SK-N-SH treated with all-trans-retinoic acid at 6 μM for 48 hours (cell line): ENCODE data around the gene ADAMTS4.

Source experiments
- ATAC-seq: fragments of 200-7000 bp; cut with Tn5 transposase; 3 replicates; pipeline ENCODE4 v1.9.1; 2020; ENCODE audit warnings: mild to moderate bottlenecking, moderate library complexity
- BACH2 ChIP-seq: fragments of 250-450 bp; sonication (Bioruptor Pico); IDR thresholded peaks from 2 replicates; pipeline ENCODE4 v1.9.0; 2021; ENCODE audit warnings: mild to moderate bottlenecking, borderline replicate concordance
- CSDC2 ChIP-seq: fragments of 250-450 bp; sonication (Bioruptor Pico); IDR thresholded peaks from 2 replicates; pipeline ENCODE4 v1.5.0; 2020; ENCODE audit warnings: mild to moderate bottlenecking, moderate library complexity
- ESRRG ChIP-seq: fragments of 250-450 bp; sonication (Bioruptor Pico); IDR thresholded peaks from 2 replicates; pipeline ENCODE4 v1.6.1; 2021; ENCODE audit warnings: mild to moderate bottlenecking
- ISL1 ChIP-seq: fragments of 250-450 bp; sonication (Bioruptor Pico); IDR thresholded peaks from 2 replicates; pipeline ENCODE4 v2.1.2; 2022; ENCODE audit warnings: mild to moderate bottlenecking, moderate library complexity
- PPARA ChIP-seq: fragments of 250-450 bp; sonication (Bioruptor Pico); IDR thresholded peaks from 2 replicates; pipeline ENCODE4 v1.5.0; 2020; ENCODE audit warnings: mild to moderate bottlenecking, borderline replicate concordance
- RARB ChIP-seq: fragments of 250-450 bp; sonication (Bioruptor Pico); IDR thresholded peaks from 2 replicates; pipeline ENCODE4 v1.8.0; 2021; ENCODE audit warnings: mild to moderate bottlenecking, moderate library complexity
- SNAI2 ChIP-seq: fragments of 250-450 bp; sonication (Bioruptor Pico); IDR thresholded peaks from 2 replicates; pipeline ENCODE4 v1.5.0; 2020; ENCODE audit warnings: mild to moderate bottlenecking, moderate library complexity
- TCF4 ChIP-seq: fragments of 250-450 bp; sonication (Bioruptor Pico); IDR thresholded peaks from 2 replicates; pipeline ENCODE4 v1.8.0; 2021; ENCODE audit warnings: mild to moderate bottlenecking, moderate library complexity, borderline replicate concordance
- TOX ChIP-seq: fragments of 250-450 bp; sonication (Bioruptor Pico); IDR thresholded peaks from 2 replicates; pipeline ENCODE4 v1.8.0; 2021; ENCODE audit warnings: mild to moderate bottlenecking, moderate library complexity, borderline replicate concordance
- ZC3H10 ChIP-seq: fragments of 250-450 bp; sonication (Bioruptor Pico); IDR thresholded peaks from 2 replicates; pipeline ENCODE4 v1.5.1; 2021; ENCODE audit warnings: mild to moderate bottlenecking, moderate library complexity
- ZFP30 ChIP-seq: fragments of 450-650 bp; formaldehyde crosslinking; IDR thresholded peaks from 2 replicates; pipeline ENCODE4 v1.5.0; 2022; ENCODE audit warnings: mild to moderate bottlenecking, moderate library complexity
- ZNF565 ChIP-seq: fragments of 450-650 bp; formaldehyde crosslinking; conservative IDR thresholded peaks from 2 replicates; pipeline ENCODE4 v1.5.0; 2020; ENCODE audit warnings: low read depth, mild to moderate bottlenecking, moderate library complexity
- ZNF70 ChIP-seq: fragments of 450-650 bp; formaldehyde crosslinking; IDR thresholded peaks from 2 replicates; pipeline ENCODE4 v1.5.0; 2020; ENCODE audit warnings: mild to moderate bottlenecking, moderate library complexity
- ZNF8 ChIP-seq: fragments of 450-650 bp; formaldehyde crosslinking; IDR thresholded peaks from 2 replicates; pipeline ENCODE4 v1.5.0; 2020; ENCODE audit warnings: mild to moderate bottlenecking, moderate library complexity
- TF ChIP-seq, protein P1 (sequence below): fragments of 250-450 bp; sonication (Bioruptor Pico); IDR thresholded peaks from 2 replicates; pipeline ENCODE4 v1.8.0; 2020; ENCODE audit warnings: mild to moderate bottlenecking, moderate library complexity, borderline replicate concordance
- TF ChIP-seq, protein P2 (sequence below): fragments of 250-450 bp; sonication (Bioruptor Pico); IDR thresholded peaks from 2 replicates; pipeline ENCODE4 v1.5.1; 2021; ENCODE audit warnings: mild to moderate bottlenecking, moderate library complexity
- TF ChIP-seq, protein P3 (sequence below): fragments of 250-450 bp; sonication (Bioruptor Pico); IDR thresholded peaks from 2 replicates; pipeline ENCODE4 v1.5.0; 2020; ENCODE audit warnings: mild to moderate bottlenecking, moderate library complexity
- TF ChIP-seq, protein P4 (sequence below): fragments of 250-450 bp; sonication (Bioruptor Pico); IDR thresholded peaks from 2 replicates; pipeline ENCODE4 v1.5.1; 2020; ENCODE audit warnings: low read depth, mild to moderate bottlenecking, moderate library complexity
- TF ChIP-seq, protein P5 (sequence below): fragments of 250-450 bp; sonication (Bioruptor Pico); IDR thresholded peaks from 2 replicates; pipeline ENCODE4 v1.8.0; 2021; ENCODE audit warnings: low read depth, mild to moderate bottlenecking, moderate library complexity, borderline replicate concordance

The ADAMTS4 gene

DNA sequence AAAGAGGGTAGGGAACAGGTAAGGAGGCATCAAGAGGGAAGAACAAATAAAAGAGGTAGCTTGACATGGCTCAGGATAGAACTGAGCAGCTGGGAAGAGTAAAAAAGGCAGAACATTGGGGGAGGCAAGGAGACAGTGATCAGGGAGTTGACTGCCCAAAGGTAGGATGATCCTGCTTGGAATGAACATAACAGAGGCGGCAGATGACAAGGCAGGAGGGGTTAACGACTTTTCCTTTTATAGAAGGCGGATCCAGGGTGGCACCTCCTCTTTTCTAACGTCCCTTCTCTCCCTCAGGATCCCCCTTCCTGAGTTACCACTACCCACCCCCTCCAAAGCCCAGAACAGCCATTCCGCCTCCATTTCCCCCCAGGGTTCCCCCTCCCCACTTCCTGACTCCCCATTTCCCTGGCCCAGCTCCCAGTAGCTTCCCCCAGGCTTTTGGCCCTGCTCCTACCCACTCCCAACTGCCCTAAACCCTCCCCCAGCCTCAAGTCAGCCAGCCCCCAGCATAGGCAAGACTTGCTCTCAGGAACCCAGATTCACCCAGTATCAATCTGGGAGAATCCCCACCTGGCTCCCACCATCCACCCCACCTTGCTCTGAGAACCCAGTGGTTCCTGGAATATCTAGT is 769 bp upstream of the ADAMTS4 start:
- ATAC-seq = no peak
- TF ChIP-seq, protein P1, sequence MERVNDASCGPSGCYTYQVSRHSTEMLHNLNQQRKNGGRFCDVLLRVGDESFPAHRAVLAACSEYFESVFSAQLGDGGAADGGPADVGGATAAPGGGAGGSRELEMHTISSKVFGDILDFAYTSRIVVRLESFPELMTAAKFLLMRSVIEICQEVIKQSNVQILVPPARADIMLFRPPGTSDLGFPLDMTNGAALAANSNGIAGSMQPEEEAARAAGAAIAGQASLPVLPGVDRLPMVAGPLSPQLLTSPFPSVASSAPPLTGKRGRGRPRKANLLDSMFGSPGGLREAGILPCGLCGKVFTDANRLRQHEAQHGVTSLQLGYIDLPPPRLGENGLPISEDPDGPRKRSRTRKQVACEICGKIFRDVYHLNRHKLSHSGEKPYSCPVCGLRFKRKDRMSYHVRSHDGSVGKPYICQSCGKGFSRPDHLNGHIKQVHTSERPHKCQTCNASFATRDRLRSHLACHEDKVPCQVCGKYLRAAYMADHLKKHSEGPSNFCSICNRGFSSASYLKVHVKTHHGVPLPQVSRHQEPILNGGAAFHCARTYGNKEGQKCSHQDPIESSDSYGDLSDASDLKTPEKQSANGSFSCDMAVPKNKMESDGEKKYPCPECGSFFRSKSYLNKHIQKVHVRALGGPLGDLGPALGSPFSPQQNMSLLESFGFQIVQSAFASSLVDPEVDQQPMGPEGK (CRISPR knock-in tag) = no peak
- TF ChIP-seq TCF4 (no peak), ZNF70 (CRISPR knock-in tag) (no peak), ZNF8 (no peak), CSDC2 (CRISPR knock-in tag) (no peak), RARB (CRISPR knock-in tag) (no peak), BACH2 (no peak), ZFP30 (no peak), TOX (CRISPR knock-in tag) (no peak), ISL1 (no peak), ZNF565 (CRISPR knock-in tag) (no peak), ZC3H10 (no peak), ESRRG (no peak), SNAI2 (CRISPR knock-in tag) (no peak), PPARA (CRISPR knock-in tag) (no peak)
- TF ChIP-seq, protein P2, sequence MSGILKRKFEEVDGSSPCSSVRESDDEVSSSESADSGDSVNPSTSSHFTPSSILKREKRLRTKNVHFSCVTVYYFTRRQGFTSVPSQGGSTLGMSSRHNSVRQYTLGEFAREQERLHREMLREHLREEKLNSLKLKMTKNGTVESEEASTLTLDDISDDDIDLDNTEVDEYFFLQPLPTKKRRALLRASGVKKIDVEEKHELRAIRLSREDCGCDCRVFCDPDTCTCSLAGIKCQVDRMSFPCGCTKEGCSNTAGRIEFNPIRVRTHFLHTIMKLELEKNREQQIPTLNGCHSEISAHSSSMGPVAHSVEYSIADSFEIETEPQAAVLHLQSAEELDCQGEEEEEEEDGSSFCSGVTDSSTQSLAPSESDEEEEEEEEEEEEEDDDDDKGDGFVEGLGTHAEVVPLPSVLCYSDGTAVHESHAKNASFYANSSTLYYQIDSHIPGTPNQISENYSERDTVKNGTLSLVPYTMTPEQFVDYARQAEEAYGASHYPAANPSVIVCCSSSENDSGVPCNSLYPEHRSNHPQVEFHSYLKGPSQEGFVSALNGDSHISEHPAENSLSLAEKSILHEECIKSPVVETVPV = no peak
- TF ChIP-seq, protein P3, sequence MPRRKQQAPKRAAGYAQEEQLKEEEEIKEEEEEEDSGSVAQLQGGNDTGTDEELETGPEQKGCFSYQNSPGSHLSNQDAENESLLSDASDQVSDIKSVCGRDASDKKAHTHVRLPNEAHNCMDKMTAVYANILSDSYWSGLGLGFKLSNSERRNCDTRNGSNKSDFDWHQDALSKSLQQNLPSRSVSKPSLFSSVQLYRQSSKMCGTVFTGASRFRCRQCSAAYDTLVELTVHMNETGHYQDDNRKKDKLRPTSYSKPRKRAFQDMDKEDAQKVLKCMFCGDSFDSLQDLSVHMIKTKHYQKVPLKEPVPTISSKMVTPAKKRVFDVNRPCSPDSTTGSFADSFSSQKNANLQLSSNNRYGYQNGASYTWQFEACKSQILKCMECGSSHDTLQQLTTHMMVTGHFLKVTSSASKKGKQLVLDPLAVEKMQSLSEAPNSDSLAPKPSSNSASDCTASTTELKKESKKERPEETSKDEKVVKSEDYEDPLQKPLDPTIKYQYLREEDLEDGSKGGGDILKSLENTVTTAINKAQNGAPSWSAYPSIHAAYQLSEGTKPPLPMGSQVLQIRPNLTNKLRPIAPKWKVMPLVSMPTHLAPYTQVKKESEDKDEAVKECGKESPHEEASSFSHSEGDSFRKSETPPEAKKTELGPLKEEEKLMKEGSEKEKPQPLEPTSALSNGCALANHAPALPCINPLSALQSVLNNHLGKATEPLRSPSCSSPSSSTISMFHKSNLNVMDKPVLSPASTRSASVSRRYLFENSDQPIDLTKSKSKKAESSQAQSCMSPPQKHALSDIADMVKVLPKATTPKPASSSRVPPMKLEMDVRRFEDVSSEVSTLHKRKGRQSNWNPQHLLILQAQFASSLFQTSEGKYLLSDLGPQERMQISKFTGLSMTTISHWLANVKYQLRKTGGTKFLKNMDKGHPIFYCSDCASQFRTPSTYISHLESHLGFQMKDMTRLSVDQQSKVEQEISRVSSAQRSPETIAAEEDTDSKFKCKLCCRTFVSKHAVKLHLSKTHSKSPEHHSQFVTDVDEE (CRISPR knock-in tag) = no peak
- TF ChIP-seq, protein P4, sequence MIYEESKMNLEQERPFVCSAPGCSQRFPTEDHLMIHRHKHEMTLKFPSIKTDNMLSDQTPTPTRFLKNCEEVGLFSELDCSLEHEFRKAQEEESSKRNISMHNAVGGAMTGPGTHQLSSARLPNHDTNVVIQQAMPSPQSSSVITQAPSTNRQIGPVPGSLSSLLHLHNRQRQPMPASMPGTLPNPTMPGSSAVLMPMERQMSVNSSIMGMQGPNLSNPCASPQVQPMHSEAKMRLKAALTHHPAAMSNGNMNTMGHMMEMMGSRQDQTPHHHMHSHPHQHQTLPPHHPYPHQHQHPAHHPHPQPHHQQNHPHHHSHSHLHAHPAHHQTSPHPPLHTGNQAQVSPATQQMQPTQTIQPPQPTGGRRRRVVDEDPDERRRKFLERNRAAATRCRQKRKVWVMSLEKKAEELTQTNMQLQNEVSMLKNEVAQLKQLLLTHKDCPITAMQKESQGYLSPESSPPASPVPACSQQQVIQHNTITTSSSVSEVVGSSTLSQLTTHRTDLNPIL (CRISPR knock-in tag) = no peak

DNA sequence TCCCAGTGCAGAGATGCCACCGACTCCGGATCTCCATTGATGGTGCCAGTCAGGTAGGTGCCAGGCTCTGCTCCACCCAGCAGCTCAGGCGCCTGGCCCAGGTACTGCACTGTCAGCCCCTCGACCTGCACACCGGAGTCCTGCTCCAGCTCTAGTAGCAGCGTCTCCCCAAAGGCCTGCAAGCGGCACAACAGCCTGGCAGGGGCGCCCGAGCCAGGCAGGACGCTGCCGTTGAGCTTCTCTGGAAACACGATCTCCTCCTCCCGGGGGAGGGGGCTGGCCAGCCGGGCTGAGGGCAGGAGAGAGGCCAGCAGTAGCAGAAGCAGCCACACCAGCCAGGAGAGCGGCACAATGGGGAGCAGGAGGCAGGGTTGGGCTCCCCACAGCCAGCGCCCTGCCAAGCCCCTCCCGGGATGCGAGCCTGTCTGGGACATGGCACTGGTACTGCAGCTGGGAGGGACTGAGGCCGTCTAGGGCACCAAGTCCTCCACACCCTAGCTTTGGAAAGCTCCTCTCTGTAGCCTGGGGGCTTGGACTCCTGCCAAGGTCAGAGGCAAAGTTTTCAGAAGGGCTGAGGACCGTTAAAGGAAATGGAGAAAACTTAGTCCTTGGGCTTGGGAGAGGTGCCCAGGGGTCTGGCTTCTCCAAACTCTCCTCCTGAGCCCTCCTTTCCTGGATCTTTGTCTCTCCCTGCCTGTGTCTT is 509 bp downstream of the ADAMTS4 start:
- no peak for TF ChIP-seq ISL1
- TF ChIP-seq TCF4 = no peak
- no peak for TF ChIP-seq TOX (CRISPR knock-in tag)
- no peak for TF ChIP-seq ZFP30
- TF ChIP-seq, protein P1 (CRISPR knock-in tag) = no peak
- no peak for TF ChIP-seq ZNF70 (CRISPR knock-in tag)
- TF ChIP-seq, protein P3 (CRISPR knock-in tag) = no peak
- TF ChIP-seq, protein P5, sequence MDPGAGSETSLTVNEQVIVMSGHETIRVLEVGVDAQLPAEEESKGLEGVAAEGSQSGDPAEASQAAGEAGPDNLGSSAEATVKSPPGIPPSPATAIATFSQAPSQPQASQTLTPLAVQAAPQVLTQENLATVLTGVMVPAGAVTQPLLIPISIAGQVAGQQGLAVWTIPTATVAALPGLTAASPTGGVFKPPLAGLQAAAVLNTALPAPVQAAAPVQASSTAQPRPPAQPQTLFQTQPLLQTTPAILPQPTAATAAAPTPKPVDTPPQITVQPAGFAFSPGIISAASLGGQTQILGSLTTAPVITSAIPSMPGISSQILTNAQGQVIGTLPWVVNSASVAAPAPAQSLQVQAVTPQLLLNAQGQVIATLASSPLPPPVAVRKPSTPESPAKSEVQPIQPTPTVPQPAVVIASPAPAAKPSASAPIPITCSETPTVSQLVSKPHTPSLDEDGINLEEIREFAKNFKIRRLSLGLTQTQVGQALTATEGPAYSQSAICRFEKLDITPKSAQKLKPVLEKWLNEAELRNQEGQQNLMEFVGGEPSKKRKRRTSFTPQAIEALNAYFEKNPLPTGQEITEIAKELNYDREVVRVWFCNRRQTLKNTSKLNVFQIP = 0 out of 2 replicates have a peak, but pooled peaks have one; percentile 13
- TF ChIP-seq PPARA (CRISPR knock-in tag) = no peak
- TF ChIP-seq, all 23 proteins: peak for 1
- ATAC-seq = peak; percentile 57
